Activated effector memory CD4-positive, alpha-beta T cell treated with Interleukin-2 at 50 U/mL for 16 hours (primary cell): ENCODE measurements around the gene RAB17.
"Not testable (repeated sequence)": the region's sequence is repeated elsewhere in the genome, so short reads cannot be mapped to it uniquely, and the experiment has no call there.

Experiments used
- DNase-seq: peaks from one replicate; pipeline ENCODE4 v3.0.0-alpha.2; 2020

Gene RAB17

DNA sequence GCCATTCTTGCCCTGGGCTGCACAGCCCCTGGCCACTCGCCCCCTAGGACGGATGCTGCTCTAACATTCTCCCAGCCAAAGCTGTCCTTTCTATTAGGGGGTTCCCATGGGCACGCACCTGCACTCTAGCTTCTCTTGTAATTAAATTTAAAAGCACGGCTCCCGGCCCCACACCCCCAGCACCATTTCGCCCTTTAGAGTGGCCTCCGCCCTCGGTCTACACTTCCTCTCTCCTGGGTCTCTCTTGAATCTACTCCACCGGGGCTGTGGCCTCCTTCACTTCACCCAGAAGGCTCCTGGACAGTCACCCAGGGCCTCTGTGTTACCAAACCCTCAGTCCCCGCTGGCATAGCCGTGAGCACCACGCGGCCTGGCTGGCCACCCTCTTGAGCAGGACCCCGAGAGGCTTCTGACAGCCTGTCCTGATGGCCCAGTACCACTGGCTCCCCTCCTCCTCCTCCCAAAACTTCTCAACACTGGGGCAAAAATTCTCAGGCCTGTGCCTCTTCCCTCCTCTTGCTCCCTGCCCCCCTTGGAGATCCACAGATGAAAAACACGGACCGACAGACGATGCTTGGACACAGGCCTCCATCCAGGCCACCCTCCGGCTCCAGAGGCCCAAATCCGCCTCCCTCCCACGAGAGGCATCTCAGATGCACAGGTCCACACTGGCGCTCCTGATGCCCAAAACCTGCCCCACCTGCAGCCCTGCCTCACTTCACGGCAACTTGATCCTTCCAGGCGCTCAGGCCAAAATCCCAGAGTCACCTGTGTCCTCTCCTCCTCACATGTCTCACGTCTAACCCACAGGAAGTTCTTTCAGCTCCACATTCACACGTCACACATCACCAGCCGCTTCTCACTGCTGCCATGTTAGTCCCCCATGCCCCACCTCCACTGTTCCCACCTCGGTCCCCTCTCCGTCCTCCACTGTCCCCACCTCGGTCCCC is 6.9 kb upstream of the RAB17 start:
- no peak for DNase-seq

DNA sequence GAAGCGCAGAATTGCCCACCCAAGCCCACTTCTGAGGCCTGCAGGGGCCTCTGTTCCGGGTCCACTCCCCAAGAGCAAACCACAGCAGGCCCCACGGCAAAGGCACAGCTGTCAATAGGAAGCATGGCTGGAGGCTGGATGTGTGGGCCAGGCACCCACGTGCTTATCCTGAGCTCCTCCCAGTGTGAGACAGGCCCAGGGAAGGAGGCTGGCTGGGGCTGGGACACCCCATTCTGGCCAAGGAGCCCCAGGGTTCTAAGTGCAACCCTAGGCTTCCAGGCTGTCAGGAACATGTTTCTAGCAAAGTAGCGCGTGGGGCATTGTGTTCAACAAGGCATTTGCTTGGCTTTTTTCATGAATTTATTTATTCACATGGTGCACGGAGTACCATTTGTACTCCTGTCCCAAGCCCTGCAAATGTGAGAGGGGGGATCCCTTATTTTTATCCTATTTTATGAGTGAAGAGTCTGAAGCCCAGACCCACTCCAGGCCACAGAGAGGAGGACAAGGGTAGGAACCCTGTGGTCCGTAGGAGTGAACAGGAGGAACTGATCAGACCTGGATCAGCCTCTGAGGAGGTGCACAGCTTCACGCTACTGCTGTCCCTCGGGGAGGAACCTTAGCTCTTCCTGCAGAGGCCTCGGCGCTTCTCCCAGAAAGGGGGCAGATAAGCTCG is 6.1 kb upstream of the RAB17 start:
- no peak for DNase-seq

DNA sequence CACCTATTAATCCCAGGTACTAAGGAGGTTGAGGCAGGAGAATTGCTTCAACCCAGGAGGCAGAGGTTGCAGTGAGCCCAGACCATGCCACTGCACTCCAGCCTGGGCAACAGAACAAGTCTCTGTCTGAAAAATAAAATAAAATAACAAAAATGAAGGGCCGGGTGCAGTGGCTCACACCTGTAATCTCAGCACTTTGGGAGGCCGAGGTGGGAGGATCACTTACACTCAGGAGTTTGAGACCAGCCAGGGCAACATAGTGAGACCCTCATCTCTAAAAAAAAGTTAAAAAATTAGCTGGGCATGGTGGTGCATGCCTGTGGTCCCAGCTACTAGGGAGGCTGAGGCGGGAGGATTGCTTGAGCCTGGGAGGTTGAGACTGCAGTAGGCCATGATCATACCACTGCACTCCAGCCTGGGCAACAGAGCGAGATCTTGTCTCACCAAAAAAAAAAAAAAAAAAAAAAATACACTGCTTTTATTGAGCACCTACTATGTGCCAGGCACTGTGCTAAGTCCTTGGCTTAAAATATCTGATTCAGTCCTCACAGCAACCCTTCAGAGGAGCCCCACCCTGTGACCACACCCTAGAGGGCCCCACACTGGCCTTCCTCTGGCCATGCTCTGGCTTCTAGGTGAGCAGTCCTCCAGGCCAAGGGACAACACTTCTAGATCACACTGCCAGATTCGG is 5.4 kb upstream of the RAB17 start:
- DNase-seq = not testable (repeated sequence)

DNA sequence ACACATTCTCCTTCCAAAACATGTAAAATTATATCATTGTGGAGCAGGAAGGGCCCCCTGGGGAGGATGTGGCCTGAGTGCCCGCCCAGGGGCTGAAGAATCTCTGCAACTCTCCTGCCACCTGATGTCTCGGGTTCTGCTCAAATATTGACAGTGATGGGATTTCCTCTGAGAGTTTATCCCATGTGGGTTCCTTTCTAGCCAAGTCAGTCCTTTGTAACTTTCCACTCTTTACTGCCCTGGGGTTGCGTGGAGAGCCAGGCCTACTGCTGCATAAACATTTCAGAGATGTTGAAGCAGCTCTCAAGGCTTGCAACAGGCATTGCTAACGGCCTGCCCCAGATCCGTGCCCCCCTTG is 4.0 kb upstream of the RAB17 start:
- no peak for DNase-seq

DNA sequence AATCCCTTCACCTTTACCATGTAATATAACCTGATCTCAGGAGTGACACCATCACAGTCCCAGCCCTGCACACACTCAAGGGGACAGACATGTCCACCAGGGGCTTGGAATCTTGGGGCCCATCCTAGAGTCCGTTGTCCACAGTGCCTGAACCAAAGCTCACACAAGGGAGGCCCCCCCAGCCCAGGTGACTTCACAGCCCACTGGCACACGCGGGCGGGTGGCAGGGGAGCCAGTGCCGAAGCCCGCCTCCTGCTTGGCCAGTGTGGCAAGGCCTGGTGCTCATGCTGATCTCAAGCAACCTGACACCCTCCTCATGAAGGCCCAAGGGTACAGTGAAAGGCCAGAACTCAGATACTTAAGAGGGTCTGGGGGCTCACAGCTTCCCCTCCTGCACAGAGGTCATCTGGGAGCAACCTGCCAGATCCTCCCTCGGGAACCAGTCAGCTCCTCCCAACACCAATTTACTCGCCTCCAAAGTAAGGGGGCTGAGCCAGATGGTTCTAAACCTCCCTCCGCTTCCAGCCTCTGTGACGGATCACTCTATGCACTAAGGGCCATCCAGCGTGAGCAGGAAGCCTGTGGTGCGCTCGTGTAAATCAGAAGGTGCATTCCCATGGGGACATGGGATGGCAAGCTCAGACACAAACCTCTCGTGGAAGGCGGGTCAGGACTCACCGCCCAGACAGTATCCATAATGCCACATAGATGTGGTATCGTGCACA is 3.2 kb upstream of the RAB17 start:
- no peak for DNase-seq

DNA sequence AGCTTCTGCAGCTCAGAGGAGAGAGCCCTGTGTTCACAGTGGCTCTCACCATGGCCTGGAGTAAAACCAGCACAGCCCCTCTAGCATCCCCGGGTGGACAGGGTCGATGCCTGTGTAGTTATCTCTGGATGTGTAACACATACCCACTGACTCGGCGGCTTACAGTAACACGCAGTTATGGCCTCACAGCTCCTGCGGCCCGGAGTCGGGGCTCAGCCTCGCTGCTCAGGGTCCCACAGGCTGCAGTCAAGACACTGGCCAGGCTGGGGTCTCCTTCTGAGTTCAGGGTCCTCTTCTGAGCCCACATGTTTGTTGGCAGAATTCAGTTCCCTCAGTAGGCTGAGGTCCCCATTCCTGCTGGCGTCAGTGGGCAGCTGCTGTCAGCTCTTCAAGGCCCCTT is 2.5 kb upstream of the RAB17 start:
- no peak for DNase-seq

DNA sequence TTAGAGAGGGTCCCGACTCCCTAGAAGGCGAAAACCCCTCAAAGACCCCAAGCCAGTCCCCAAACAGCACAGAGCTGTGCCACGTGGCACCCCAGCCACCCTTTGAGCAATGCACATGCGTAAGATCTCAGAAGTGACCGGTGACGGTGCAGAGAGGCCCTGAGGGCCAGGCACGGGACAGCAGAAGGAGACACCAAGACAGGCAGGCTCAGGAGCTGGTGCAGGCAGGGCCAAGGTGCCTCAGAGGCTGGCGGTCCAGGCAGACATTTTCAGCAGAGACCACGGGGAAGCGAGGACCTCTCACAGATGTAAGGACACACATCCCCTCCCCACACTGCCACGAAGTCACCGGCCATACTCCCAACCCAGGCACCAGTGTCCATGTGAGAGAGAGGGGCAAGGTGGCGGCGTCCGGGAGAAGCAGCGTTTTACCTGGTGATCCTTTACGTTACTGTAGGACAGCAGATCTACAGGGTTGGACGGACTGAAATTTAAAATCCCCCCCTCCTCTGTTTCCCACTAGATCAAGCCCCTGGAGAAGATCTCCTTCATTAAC is 2.0 kb upstream of the RAB17 start:
- DNase-seq = no peak

DNA sequence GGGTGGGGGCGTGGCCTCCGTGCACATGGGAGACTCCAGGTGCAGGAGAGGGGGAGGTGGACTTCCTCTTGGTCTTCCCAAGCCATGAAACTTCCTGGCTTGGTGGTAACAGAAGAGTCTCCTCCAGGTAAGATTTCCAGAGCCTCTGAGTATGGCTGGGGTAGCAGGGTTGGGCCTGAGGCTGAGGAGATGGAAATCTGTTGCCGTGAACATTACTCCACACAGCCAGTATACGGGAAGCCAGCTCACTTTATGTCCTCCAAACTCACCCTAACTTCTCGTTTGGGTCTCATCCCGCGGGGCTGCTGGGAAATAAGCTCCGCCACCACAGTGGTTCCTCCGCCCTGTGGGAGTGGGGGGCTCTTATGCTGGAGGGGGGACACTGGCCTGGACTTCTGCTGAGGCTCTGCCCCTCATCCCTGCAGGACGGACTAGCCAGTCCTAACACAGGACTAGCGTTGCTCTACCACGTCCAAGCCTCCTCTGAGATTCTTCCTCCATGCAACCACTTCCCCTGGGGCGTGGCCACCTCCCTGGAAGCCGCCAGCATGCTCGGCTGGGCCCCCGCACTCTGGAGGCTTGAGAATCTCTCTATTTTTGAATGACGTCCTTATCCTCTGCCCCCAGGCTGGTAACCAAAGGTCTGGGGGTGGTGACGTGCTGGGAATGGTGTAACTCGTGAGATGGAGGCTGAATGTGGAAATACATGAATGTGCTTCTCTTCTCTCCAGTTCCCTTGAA is 777 bp upstream of the RAB17 start:
- no peak for DNase-seq

DNA sequence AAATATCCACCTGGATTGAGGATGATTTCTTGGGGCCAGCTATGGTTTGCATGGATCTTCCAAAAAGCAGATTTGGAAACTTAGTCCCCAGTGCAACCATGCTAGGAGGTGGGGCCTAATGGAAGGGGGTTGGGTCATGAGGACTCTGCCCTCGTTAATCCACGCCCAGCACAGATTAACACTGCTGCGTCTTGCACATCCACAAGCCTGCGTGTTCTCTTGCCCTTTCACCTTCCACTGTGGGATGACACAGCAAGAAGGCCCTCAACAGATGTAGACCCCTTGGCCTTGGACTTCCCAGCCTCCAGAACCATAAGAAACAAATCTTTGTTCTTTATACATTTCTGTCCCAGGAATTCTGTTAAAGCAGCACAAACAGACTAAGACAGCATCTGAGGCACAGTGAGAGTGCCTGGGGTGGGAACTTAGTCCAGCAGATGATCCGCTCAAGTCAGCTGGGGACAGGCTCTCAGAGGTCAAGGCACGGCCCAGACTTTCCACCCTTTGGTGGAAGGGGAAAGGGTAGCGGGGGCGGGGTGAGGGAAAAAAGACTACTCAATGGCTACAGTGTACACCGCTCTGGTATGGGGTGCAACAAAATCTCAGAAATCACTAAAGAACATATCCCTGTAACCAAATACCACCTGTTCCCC is 2.4 kb downstream of the RAB17 start:
- DNase-seq = no peak

DNA sequence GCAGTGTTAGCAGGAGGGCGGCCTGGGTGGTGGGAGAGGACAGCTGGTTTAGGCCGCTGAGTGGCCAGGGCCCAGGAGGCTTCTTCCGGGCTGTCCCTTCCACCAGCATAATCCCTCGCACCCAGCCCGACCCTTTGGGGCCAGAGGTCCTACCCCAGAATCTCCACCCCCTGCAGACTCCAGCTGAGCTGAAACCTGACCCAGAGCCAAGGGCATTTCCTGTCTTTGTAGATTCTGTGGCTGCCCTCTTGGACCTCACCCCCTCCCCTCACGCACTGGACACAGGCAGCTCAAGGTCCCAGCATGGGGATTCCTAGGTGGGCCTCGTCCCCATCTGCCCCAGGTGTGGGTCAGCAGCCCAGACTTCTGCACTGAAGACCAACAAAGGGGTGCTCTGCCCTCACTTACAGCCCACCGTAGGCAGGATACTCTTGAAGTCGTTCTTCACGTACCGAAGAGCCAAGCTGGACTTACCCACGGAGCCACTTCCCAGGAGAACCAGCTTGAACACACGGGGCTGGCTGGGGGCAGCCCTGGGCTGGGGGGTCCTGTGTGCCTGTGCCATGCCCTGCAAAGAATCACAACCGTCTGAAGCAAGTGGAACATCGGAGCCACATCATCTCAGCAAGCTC is 4.8 kb downstream of the RAB17 start:
- no peak for DNase-seq

DNA sequence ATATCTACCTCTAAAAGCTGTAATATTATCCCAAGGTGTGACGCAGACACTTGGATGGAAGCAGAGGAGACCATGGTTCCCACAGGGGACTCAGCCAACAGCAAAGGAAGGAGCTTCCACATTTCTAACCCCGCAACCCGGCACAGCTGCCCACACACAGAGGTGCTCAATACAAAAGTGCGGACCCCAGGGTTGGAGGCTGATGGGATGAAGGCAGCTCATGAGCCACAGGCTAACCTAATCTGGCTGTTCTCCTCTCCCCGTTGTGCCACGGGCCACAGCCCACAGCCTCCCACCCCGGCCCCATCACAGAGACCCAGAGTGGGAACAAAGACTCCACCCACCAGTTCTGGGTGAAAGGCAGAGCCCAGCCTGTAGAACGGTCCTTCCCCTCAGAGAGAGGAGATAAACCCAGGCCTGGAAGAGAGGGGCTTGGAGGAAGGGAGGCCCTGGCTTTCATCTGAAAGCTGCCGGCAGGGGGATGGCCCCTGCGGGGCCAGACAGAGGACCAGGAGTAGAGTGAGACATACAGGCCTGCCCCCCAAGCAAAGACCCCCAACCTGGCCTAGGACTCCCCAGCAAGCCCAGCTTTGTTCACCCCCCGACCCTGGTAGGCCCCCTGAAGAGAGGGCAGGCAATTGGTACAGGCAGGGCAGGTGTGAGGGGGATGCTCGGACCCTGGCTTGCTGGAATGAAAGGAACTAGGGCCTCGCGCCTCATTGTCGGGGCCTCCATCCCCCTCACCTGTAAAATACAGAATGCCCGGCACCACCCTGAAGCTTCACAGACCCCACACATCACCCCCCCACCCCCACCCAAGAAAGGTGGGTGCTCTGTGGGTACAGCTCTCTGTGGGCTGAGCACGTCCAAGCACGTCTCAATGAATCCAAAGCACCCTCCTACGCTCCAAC is 6.9 kb downstream of the RAB17 start:
- no peak for DNase-seq

DNA sequence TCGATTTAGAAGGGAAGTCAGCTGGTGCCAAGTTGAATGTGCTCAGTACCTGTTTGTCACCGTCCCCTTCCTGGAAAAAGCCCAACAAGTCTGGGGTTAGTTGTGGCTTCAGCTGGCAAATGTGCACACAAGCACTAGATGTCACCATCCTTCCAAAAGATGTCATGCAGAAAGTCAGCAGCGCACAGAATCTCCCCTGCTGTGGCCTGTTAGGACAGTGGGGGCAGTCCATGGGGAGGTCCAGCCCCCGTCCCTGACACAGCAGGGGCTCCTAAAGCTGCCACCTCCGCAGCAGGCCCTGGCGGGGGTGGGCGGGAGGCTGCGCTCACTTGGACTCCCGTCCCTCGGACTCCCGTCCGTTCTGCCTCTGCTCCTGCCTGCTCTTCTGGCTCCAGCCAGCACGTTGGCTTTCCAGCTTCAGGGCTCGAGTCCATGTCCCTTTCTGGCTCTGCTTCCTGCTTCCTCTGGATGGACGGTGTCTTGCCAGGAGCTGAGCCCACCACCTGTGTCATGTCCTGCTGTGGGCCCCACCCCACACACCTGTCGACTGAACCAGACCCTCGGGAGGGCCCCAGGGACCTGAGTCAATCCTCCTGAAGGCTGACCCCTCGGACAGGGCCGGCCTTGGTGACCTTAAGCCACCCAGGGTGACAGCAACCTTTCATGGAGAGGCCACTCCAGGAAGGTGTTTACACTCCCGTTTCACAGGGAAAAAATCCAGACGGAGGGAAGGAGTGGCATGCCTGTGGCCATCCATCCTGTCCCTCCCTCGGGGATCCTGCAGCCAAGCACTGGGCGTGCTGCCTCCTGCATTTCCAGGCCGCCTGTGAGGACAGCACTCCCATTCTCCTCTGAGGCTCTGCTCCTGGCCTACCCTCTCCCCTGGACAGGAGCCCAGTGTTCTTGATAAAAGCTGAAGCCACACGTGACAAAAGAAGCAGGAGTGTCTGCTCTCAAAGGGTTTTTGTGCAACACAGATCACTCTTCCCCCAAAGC is 8.5 kb downstream of the RAB17 start:
- DNase-seq = no peak

DNA sequence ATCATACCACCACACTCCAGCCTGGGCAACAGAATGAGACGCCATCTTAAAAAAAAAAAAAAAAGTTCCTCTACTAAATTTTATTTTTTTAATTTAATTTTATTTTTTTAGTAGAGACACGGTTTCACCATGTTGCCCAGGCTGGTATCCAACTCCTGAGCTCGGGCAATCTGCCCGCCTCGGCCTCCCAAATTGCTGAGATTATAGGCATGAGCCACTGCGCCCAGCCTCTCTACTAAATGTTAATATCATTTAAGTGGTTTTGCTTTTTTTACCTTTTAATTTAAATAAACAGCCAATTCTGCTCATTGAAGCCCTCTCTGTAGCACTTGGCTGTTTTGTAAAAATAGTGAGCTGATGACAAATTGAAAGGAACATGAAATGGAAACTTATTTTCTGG is 9.2 kb downstream of the RAB17 start:
- no peak for DNase-seq

DNA sequence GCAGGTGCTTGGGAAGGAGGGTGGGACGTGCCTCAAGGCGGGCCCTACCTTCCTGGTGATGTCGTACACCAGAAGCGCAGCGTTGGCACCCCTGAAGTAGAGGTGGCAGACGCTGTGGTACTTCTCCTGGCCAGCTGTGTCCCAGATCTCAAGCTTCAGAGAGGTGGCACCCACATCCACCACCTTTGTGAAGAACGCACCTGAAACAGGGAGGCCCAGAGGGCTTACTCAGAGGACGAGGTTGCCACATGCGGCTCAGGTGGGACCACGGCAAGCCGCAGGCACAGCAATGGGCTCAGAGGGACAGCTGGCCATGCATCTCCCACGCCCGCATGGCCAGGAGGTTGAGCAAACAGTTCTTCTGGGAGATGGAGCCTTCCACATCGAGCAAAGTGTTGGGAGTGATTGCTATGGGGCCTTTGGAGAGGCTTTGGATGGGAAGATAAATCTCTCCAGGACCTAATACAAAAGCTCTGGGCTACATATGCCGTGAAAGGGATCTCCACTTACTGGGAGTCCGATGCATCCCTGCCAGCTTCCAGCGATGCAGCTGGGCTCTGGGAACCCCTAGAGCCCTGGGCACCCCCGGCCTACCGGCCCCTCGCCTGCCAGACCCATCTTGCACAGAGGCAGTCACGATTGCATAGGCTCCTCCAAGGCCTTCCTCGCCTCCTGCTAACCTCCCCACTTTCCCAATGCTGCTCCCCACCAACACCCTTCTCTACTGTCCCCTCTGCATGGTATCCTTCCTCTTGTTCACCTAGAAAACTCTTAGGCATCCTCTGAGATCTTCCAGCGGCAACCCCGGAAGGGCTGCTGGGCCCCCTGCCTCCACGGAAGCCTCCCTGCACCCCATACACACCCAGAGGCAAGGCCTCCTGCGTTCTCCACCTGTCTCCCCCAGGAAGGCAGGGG is 12.3 kb downstream of the RAB17 start:
- DNase-seq = no peak

DNA sequence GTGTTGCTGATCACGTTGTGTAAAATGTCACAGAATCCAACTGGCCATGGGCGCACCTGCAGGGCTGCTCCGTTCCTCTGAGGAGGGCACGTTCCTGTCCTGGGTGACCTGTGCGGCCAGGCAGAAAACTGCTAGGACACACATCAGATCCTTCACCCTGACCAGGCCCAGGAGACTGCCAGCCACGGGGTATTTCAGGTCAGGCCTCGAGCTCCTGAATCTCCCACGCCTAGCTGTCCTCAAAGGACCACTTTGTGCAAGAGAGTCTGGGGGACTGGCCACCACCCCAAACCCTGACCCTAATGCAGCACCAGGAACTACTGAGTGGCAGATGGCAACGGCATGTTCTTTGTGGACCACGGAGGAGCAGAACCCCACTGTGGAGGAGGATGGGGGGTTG is 13.1 kb downstream of the RAB17 start:
- DNase-seq = no peak

DNA sequence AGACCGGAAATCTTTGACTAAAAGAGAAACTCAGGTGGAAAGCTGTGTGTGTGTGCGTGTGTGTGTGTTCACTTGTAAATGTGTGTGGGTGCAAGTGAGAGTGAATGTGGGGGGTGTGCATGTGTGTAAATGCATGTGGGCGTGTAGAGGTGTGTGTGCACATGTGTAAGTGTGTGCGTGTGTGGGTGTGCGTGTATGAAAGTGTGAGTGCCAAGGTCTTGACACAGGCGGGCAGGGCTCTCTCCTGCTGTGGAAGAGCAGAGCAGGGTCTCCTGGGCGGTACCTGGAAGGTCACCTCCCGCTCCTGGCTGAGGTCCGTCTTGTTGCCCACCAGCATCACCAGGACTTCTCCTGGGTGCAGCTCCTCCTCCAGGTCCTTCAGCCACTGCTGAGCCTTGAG is 13.6 kb downstream of the RAB17 start:
- no peak for DNase-seq
